Esophagus muscularis mucosa (tissue), 4 donors: ENCODE measurements around the gene IRAK1. TPM values are rescaled to one million over a fixed set of nuclear protein-coding genes. Genes with fewer than 3 reads are reported as not detected.

ENCODE experiments used
- DNase-seq: peaks from one replicate; pipeline ENCODE4 v3.0.0-alpha.2; 2017; ENCODE audit errors: extremely low spot score
- H3K27ac ChIP-seq, 4 donors: fragments of 200-600 bp; sonication (generic); replicated peaks in 1 of 4; 1 replicate in 3 of 4; 2 replicates in 1 of 4; pipeline ENCODE4 v1.5.1; 2016 to 2019; ENCODE audit warnings: mild to moderate bottlenecking in 1 of 4
- H3K27me3 ChIP-seq, 4 donors: fragments of 200-600 bp; sonication (generic); one replicate each; pipeline versions ENCODE4 v1.5.1 to v1.6.0; 2016 to 2019
- H3K36me3 ChIP-seq, 4 donors: fragments of 200-600 bp; sonication (generic); one replicate each; pipeline ENCODE4 v1.5.1; 2016 to 2019
- H3K4me1 ChIP-seq, 4 donors: fragments of 200-600 bp; sonication (generic); one replicate each; pipeline ENCODE4 v1.5.1; 2016 to 2019
- H3K4me3 ChIP-seq, 4 donors: fragments of 200-600 bp; sonication (generic); 1 replicate in 2 of 4; 2 replicates in 2 of 4; pipeline ENCODE4 v1.5.1; 2016 to 2019; ENCODE audit warnings: mild to moderate bottlenecking in 4 of 4, moderate library complexity in 1 of 4
- H3K9me3 ChIP-seq, 4 donors: fragments of 200-600 bp; sonication (generic); 1 replicate in 3 of 4; 2 replicates in 1 of 4; pipeline ENCODE4 v1.5.1; 2016 to 2019
- CTCF ChIP-seq, 3 experiments: fragments of 200-600 bp in 2 of 3; fragments of 450-650 bp in 1 of 3; sonication (generic) in 2 of 3; IDR thresholded peaks; one replicate each; pipeline ENCODE4 v1.5.1; 2017 to 2019; ENCODE audit warnings: antibody characterized with exemption in 3 of 3, mild to moderate bottlenecking in 2 of 3, moderate library complexity in 1 of 3
- EP300 ChIP-seq: sonication (generic); formaldehyde crosslinking; IDR thresholded peaks from one replicate; pipeline ENCODE4 v1.6.1; 2017; ENCODE audit warnings: antibody characterized with exemption
- POLR2A ChIP-seq: fragments of 450-650 bp; IDR thresholded peaks from one replicate; pipeline ENCODE4 v1.6.1; 2017; ENCODE audit warnings: antibody characterized with exemption, moderate library complexity, mild to moderate bottlenecking, low read depth
- POLR2AphosphoS5 ChIP-seq, 2 donors: sonication (generic); formaldehyde crosslinking; IDR thresholded peaks; one replicate each; pipeline ENCODE4 v1.6.1; 2017; ENCODE audit warnings: antibody characterized with exemption in 2 of 2
- WGBS: methylation state at CpG from one replicate; pipeline ENCODE4 v1.1.5; 2018; 5-methylcytosine and 5-hydroxymethylcytosine counted together
- intact Hi-C: fragments of 100-400 bp; cut with DNase I; formaldehyde crosslinking; loops from one replicate; pipeline ENCODE4 v1.15.1; 2023
- total RNA-seq, 4 donors: library from RNA; depleted of rRNA; stranded (reverse); fragments of >200 nt; gene quantifications; one replicate each; pipeline versions ENCODE4 v1.1.0 to v1.2.1, GENCODE V29; 2016

Gene IRAK1
- total RNA-seq, 4 donors from 2014 or later = 50.5 to 74.9 (median 67.6) TPM

DNA sequence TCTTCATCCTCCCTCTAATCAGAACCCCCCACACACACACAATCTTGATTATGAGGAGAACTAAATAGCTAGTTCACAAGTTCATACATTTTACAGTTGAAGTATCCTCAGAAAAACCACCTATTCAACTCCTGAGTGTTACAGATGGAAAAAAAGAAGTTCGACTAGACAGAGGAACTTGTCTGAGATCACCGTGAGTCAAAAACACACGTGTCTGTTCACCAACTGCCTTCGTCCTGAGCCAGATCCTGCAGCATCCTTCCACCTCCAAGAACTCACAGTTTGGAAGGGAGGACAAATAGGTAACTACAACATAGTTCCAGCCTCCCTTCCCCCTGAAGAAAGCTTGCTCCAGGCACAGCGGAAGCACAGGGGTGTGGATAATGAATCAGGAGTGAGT, 19.0 kb upstream of the IRAK1 start:
- intact Hi-C loops = no loop called here
- Histone ChIP-seq H3K27ac (no peak overlapping the region), H3K27me3 (no peaks in the 10 kb centered on the region), H3K9me3 (no peaks in the 10 kb centered on the region), H3K36me3 (peaks cover 0 to 6% (median 2%) of the 10 kb centered on the region in 4 donors), H3K4me1 (peaks cover 38 to 69% (median 63%) of the 10 kb centered on the region in 4 donors), H3K4me3 (no peak overlapping the region)
- no peak for TF ChIP-seq EP300
- TF ChIP-seq CTCF (IDR thresholded peaks at IDR 0.05) = no peak
- TF ChIP-seq POLR2A = no peak
- TF ChIP-seq POLR2AphosphoS5 (IDR thresholded peaks at IDR 0.05) = no peak
- WGBS = 82% methylated on average over 5 of the region's 5 CpGs
- no peak for DNase-seq

DNA sequence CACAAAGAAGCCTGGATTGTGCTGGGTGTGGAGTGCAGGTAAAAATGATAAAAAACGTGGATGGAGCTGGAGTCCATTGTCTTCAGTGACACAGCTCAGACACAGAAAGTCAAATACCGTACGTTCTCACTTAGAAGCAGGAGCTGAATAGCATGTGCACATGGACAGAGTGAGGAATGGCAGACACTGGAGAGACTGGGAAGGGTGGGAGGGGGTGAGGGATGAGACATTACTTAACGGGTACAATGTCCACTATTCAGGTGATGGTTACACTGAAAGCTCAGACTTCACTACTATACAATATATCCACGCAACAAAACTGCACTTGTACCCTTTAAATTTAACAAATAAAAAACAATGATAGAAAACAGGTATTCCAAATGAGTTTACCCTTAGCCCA, 18.1 kb upstream of the IRAK1 start:
- intact Hi-C loops = no loop called here
- WGBS = 59% methylated on average over 5 of the region's 5 CpGs
- Histone ChIP-seq H3K9me3 (no peaks in the 10 kb centered on the region), H3K4me3 (no peak overlapping the region), H3K27me3 (no peaks in the 10 kb centered on the region), H3K4me1 (peaks cover 40 to 67% (median 60%) of the 10 kb centered on the region in 4 donors), H3K27ac (no peak overlapping the region), H3K36me3 (peaks cover 0 to 6% (median 2%) of the 10 kb centered on the region in 4 donors)
- DNase-seq = no peak
- TF ChIP-seq EP300 (no peak), POLR2AphosphoS5 (IDR thresholded peaks at IDR 0.05) (no peak)

GRCh38 chrX:154036513-154036912, 16.8 kb upstream of the IRAK1 start:
- DNase-seq = no peak
- Histone ChIP-seq H3K4me1 (peaks cover 28 to 61% (median 55%) of the 10 kb centered on the region in 4 donors), H3K9me3 (no peaks in the 10 kb centered on the region), H3K27ac (no peak overlapping the region), H3K4me3 (no peak overlapping the region), H3K36me3 (peaks cover 0 to 15% (median 9%) of the 10 kb centered on the region in 4 donors), H3K27me3 (no peaks in the 10 kb centered on the region)
- intact Hi-C loops = no loop called here
- TF ChIP-seq POLR2AphosphoS5 (IDR thresholded peaks at IDR 0.05) (no peak), POLR2A (no peak), EP300 (no peak), CTCF (IDR thresholded peaks at IDR 0.05) (no peak)
- WGBS = 74% methylated on average over 8 of the region's 8 CpGs

DNA sequence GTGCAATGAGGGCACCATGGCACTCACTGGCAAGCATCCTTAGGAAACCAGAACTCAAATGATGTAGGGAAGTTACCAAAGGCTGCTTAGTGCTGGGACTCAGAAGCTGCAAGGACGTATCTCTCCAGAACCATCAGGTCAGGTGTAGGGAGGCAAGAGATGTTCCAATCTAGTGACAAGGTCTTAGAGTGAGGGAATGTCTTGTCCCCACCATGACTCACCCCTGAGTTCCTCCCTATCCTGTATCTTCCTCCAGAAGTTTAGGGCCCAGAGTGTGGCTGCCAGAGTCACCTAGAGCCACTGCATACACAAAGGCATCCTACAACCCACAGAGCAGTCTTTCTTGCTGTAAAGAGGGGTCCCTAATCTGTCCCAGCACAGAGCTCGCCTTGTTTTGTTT, 14.1 kb upstream of the IRAK1 start:
- no peak for DNase-seq
- Histone ChIP-seq H3K27ac (no peak overlapping the region), H3K27me3 (no peaks in the 10 kb centered on the region), H3K9me3 (no peaks in the 10 kb centered on the region), H3K36me3 (peaks cover 14 to 35% (median 33%) of the 10 kb centered on the region in 4 donors), H3K4me3 (no peak overlapping the region), H3K4me1 (peaks cover 8 to 44% (median 32%) of the 10 kb centered on the region in 4 donors)
- WGBS = 83% methylated on average over 2 of the region's 2 CpGs
- no peak for TF ChIP-seq CTCF (IDR thresholded peaks at IDR 0.05)
- TF ChIP-seq POLR2AphosphoS5 (IDR thresholded peaks at IDR 0.05) = no peak
- no peak for TF ChIP-seq POLR2A
- TF ChIP-seq EP300 = no peak
- intact Hi-C loops = no loop called here

DNA sequence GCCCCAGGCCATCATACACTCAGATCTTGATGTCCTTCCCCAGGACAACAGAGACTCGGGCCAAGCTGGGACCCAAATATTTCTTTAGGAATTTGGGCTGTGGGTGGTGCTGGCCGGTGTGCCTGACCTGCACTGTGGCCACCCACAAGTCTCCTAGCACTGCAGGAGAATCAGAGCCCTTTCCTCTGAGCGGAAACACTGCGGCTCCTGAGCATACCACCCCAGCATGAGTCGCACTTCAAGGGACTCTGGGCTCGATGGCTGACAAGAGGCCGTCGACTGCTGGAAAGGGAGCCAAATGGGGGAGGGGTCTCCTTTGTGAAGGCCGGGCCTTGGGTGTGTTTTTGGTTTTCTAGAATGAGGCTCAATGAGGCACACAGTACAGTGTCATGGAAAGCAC, 13.0 kb upstream of the IRAK1 start:
- Histone ChIP-seq H3K27me3 (no peaks in the 10 kb centered on the region), H3K9me3 (no peaks in the 10 kb centered on the region), H3K27ac (no peak overlapping the region), H3K4me3 (no peak overlapping the region), H3K4me1 (peaks cover 8 to 44% (median 33%) of the 10 kb centered on the region in 4 donors), H3K36me3 (peaks cover 14 to 42% (median 38%) of the 10 kb centered on the region in 4 donors)
- WGBS = 72% methylated on average over 9 of the region's 9 CpGs
- intact Hi-C loops = no loop called here
- TF ChIP-seq EP300 (no peak), POLR2AphosphoS5 (IDR thresholded peaks at IDR 0.05) (no peak), POLR2A (no peak), CTCF (IDR thresholded peaks at IDR 0.05) (no peak)
- no peak for DNase-seq
